Stimulated activated CD8-positive, alpha-beta memory T cell treated with anti-CD3 and anti-CD28 coated beads, Interleukin-12 subunit alpha, Interleukin-12 subunit beta, amount 100 ng/mL, for 24 hours (primary cell): ENCODE results near the gene RNASE7.

ENCODE experiments used
- DNase-seq: peaks from one replicate; pipeline ENCODE4 v3.0.0-alpha.2; 2020; ENCODE audit errors: extremely low read depth

RNASE7 gene

DNA sequence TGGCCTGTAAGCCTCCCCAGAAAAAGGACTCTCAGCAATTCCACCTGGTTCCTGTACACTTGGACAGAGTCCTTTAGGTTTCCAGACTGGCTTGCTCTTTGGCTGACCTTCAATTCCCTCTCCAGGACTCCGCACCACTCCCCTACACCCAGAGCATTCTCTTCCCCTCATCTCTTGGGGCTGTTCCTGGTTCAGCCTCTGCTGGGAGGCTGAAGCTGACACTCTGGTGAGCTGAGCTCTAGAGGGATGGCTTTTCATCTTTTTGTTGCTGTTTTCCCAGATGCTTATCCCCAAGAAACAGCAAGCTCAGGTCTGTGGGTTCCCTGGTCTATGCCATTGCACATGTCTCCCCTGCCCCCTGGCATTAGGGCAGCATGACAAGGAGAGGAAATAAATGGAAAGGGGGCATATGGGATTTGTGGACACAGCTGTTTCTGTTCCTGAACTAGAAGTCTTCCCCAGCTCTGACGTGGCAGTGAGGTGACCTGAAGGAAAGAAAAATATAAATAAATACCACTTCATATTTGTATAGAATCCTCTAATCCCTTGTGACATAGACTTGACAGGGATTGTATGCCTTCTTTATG is 1.3 kb downstream of the RNASE7 start:
- no peak for DNase-seq

- no peak for DNase-seq
Observed at GRCh38 chr14:21043974-21044618, 1.9 kb downstream of the RNASE7 start.

DNA sequence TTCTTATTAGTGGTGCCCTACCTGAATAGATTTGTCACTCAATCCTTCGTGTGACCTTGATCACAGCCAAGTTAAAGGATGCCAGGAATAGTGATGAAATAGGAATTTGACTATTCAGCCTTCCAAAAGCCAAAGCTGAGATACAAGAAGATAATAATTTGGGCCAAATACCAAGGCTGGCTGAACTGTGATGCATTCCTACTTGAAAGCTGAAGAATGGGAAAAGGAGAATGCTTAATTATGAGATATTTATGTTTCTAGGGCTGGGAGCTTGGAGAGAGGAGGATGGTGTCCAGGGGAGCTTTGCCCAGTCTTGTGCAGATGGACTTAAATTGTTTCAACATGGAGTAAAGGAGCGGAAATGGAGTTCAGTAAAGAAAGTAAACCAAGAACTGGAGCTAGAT is 5.2 kb downstream of the RNASE7 start:
- no peak for DNase-seq

- DNase-seq, result no peak
Observed at GRCh38 chr14:21048638-21049037, 6.5 kb downstream of the RNASE7 start.

DNA sequence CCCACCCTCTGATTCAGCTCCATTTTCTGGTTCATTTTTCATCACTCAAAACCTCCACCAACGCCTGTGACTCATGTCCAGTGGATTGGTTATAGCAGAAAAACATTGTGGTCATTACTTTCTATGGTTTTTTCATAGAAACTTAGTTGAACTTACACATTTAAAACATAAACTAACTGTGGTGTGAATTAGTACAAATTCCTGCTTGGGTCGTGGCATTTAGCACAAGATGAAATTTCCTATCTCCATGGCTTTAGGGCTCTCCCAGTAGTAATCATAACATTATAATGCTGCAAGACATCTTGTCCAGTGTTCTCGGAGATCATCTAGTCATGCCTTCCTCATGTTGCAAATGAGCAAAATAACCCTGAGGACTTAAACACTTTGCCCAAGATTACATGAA is 7.1 kb downstream of the RNASE7 start:
- DNase-seq, result no peak

GRCh38 chr14:21050597-21050996 is 8.4 kb downstream of the RNASE7 start:
- DNase-seq, result no peak

DNA sequence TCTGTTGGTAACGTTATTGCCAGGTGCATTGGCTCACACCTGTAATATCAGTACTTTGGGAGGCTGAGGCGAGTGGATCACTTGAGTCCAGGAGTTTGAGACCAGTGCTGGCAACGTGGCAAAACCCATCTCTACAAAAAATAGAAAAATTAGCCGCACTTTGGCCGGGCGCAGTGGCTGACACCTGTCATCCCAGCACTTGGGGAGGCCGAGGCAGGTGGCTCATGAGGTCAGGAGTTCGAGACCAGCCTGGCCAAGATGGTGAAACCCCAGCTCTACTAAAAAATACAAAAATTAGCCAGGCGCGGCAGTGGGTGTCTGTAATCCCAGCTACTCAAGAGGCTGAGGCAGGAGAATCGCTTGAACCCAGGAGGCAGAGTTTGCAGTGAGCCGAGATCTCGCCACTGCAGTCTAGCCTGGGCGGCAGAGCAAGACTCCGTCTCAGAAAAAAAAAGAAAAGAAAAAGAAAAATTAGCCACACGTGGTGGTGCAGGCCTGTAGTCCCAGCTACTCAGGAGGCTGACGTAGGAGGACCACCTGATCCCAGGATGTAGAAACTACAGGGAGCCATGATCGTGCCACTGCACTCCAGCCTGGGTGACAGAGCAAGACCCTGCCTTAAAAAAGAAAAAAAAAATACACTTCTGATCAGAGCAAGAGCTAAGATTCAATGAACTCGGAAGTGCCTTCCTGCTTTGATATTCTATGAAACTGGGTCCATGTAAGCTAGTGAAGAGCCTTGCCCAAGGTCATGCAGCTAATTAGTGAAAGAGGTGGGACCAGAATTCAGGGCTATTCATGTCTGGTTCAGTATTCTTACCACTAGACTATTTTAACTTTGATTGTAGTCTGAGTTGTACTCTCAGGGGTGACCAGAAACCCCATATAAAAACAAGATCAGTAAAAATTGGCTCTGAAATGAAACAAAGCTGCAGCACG is 11.3 kb downstream of the RNASE7 start:
- no peak for DNase-seq

DNA sequence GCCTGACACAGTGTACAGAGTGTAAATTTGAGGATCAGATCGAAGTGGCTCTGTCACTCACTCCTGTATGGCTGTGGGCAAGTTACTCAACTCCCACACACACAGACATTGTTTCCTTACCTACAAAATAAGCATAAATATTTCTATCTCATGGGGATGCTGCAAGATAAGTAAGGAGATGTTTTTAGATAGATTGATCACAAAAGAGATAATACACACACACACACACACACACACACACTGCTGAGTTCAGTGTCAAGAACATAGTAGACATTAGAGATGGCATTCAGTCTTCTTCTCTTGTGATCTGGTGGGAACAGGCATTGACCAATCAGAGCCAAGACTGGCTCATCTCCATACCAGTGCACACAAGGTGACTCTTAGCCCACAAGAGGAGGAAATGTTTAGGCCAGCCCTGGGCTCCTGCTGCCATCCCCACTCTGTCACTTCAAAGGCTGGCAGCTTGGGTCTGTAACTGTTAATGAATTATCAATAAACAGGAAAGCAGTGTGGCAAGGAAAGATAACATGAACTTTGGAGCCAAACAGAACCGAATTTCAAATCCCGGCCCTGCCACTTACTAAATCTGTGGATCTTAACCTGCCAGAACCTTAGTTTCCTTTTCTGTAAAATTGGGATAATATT is 12.1 kb downstream of the RNASE7 start:
- no peak for DNase-seq

- DNase-seq, result no peak
Observed at GRCh38 chr14:21054768-21055145, 12.6 kb downstream of the RNASE7 start.

DNA sequence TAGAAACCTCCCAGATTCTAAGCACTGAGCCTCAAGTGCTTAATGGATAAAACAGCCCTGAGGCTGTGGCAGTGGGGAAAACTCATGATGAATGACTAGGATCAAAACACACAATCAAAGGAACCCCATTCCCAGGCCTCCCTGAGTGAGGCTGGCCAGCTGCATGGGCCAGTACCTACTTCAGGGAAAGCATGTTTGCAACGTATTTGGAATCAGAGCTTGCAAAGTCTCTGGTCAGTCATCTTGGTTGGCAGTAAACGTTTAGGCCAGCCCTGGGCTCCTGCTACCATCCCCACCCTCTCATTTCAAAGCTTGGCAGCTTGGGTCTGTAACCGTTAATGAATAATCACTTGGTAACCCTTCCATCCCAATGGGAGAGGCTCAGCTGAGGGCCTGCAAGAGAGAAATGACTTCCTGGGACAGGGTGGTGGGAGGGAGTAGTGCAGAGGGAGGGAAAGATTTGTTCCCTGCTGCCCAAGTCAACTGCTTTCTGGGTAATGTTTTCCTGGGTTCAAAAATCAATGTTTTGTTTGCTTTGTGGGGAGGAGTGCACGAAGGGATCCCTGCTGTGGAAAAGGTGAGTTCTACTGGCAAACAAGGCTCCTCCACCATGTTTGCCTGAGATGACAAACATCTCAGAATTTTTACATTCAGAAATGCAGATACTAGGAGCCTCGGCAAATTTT is 13.4 kb downstream of the RNASE7 start:
- DNase-seq, result no peak

DNA sequence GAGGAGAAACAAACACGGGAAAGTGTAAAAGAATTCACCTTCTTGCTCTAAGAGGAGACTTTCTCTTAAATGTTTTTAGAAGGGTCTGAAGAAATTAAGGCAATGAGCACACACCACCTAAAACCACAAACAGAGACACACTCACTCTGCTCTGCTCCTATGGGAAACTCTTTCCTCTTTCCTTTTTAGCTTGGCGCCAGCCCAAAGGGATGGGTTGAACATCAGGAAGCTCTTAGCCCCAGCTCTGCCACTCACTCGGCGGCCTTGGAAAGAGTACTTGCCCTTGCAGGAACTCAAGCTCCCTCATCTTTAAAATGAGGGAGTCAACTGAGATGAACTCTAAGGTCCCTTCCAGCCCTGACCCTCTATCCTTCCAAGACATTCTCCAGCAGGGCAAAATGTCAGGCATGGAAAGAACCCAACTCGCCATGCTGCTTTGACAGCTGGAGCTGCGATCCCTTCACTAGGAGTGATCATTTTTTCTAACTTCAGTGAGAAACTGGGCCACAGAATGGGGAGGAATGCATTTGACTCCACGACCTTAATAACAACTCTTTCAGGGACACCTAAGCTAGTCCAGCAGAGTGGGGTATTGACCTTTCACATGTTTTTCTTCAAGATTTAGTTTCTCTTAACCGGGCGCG is 14.5 kb downstream of the RNASE7 start:
- DNase-seq, result no peak

- DNase-seq, result no peak
Observed at GRCh38 chr14:21057803-21058675, 15.9 kb downstream of the RNASE7 start, which contains the start of gene RNASE8. Gene RNASE8, plus strand, starts transcription at chr14:21057822. Its CDS starts 71 bp downstream, at chr14:21057893.

DNA sequence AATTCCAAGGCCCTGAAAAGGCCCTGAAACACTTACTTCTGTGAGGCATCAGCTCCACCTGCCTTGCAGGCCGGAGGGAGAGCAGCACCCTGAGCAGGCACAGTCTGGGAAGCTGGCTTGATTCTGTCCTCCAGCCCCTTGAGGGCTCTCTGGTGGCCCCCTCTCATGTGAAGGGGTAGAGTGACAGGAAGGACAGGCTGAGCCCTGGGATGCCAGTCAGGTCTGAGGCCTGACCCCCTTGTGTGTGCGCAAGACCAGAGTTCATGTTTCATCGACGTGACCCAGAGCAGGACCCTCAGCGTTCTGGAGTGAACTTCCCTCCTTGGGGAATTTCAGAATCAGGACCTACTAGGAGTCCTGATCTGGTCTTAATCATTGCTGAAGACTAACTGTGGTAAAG is 16.7 kb downstream of the RNASE7 start:
- DNase-seq, result no peak

DNA sequence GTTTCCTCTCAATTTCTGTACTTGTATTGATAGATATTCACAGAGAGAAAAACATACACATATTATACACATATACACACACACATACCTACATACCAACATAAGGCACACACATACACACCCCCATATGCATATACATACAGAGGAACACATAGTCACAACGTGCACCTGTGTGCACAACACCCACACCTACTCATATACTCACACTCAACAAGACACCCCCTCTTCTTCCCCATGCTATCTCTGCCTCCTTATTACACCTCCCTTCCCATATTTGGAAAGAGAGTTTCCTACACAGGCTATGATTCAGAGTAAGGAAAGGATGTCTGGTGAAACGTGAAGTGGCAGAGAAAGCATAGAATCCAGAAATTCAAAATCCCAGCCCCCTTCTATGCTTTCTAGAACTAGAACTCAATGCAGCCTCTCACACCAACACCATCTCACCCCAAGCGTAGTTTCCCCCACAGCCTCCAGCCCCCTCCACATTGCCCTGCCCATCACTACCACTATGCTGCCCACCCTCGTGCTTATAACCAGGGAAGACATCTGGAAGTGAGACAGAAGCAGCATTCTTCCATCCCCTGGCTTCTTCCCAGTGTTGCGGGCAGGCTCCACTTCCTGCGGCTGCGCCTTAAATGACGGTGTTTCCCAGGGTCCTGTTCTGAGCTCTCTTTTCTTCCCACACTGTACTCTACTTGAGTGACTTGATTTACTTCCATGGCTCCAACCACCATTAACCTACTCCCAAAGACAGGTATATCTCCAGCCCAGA is 17.9 kb downstream of the RNASE7 start:
- no peak for DNase-seq

DNA sequence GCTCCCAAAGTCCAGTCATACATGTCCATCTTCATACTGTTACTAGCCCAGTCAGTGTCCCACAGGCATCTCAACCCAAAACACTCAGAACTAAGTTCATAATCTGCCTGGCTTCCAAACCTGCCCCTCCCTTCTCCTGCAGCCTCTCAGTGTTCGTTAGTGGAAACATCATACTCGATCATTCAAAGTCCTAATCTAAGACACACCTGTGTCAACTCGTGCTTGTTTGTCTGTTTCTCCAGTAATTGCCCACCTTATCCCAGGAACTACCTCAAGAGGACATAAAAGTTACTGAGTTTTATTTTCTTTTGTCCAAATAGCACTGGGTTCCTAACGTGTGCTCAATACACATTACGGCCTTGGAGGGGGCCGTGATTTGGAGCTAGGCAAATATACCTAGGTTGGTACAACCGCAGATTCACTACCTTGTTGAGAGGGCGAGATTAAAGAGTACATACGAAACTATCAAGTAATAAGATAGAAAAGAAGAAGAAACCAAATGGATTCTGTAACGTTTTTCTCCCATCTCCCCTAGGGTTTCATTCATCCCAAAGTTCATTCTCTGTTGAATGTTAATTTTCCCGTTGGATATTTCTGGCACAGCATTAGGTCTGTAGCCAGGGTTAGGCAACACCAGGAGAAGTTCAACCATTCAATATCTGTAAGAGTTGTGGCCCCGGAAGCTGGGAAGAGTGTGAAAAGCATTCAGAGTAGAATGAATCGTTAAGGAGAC is 18.6 kb downstream of the RNASE7 start:
- DNase-seq, result no peak

GRCh38 chr14:21061347-21061668 is 19.1 kb downstream of the RNASE7 start:
- no peak for DNase-seq

GRCh38 chr14:21063479-21063878 is 21.3 kb downstream of the RNASE7 start:
- DNase-seq, result no peak

- DNase-seq, result no peak
Observed at GRCh38 chr14:21066882-21067502, 24.8 kb downstream of the RNASE7 start.
